Measurements from ENCODE around the gene ZNF503.

Gene ZNF503, protein sequence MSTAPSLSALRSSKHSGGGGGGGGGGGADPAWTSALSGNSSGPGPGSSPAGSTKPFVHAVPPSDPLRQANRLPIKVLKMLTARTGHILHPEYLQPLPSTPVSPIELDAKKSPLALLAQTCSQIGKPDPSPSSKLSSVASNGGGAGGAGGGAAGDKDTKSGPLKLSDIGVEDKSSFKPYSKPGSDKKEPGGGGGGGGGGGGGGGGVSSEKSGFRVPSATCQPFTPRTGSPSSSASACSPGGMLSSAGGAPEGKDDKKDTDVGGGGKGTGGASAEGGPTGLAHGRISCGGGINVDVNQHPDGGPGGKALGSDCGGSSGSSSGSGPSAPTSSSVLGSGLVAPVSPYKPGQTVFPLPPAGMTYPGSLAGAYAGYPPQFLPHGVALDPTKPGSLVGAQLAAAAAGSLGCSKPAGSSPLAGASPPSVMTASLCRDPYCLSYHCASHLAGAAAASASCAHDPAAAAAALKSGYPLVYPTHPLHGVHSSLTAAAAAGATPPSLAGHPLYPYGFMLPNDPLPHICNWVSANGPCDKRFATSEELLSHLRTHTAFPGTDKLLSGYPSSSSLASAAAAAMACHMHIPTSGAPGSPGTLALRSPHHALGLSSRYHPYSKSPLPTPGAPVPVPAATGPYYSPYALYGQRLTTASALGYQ

DNA sequence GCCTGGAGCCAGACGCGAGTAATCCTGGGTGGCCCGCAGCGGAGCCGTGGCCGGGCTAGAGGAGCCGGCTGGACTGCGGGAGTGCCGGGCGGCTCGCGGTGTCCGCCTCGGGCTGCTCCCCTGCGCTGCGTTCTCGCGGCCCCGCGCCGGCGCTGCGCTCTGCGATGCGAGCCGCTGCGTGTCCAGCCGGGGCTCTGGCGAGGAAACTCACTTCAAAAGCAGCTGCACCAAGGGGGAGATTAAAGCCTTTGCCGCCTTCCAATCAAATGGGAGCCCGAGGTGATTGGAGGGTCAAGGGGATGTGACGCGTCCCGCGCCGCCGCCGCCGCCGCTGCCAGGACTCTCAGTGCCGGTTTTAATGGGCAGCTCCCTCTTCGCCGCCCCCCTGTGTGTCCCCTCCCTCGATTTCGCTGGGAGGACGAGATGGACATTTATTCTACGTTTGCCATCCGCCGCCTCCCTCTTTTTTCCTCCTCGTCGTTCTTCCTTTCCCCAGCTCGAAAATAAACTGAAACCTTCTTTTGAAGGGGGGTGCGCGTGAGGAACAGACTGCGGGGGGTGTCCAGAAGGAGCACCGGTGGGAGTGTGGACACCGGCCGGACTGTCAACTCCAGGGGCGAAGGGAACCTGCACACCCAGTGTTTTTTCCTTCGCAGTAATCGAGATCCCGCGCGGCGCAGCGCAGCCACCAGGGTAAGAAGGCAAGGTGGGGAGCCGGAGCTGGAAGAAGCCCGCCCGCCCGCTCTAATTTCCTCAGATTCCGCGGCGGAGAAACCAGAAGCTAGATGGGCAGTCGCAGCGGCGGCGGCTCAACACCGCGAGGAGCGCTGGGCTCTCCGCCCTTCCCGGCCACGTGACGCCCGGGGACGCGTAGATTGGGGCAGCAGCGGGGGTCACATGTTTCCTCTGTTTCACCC, at the start of gene ZNF503:
ZNF503 (minus strand) TSS at position 196 of the 917 bp plus-strand sequence. CDS start 345 bp downstream, outside the sequence.
- DNase-seq (ENCODE audit: low read depth in 2 of 2), result no peak

DNA sequence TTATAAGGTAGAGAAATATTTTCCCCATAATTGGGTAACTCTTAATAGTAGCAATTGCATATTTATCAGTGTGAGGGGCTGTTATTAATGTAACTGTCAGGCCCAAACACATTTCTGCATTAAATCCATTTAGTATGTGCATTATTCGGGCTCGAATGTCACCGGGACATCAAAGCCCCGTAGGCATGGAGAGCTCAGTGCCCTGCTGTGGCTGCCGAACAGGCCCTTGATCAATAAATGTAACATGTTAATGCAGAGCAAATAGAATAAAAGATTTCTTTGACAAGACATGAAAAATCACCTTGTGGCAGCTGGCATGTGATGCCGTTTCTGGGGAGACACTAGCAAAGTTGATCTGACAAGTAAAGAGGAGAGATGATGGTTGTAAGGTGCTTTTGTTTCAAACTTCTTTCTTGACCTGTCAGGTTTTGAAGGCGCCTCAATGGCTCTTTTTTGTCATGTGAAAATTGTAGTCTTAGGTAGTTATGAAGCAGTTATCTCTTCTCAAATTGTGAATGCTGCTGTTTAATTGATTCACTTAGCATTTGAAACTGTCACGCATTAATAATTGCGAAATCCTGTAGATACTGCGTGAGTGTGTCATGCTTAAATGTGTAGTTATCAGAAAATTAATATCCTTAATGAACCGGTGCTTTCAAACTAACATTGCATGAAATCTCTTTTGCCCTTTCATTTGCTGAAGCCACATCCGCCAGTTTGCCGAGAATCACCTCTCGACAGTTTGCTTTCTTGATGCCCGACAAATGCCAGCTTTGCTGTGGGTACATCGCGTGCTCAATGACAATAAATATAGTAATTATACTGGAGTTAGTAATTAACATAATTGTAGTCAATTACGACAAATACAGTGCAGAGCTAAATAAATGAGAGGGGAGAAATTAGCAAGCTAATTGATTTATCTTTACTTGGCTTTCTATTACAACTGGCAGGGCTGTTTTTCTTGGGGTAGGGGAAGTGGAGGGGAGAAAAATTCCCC, 49.4 kb upstream of the ZNF503 start:
- no peak for DNase-seq (ENCODE audit: low read depth in 2 of 2)

DNA sequence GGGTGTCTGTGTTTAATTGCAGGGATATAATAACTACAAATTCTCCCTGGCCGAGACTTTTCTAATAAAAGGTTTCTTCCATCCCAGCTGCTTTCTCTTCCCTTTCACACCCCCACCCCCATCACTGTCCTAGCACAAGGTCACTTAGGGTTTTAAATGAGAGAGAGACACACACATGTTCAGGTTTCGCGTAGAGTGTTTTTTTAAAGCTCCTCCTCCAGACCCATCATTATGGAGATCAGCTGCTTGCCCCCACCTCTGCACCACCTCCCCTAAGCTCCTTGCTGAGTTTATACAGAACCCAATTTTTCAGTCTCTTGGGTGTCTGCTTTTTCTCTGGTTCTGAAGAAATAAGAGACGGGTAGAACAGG, 48.5 kb upstream of the ZNF503 start:
- no peak for DNase-seq (ENCODE audit: low read depth in 2 of 2)

DNA sequence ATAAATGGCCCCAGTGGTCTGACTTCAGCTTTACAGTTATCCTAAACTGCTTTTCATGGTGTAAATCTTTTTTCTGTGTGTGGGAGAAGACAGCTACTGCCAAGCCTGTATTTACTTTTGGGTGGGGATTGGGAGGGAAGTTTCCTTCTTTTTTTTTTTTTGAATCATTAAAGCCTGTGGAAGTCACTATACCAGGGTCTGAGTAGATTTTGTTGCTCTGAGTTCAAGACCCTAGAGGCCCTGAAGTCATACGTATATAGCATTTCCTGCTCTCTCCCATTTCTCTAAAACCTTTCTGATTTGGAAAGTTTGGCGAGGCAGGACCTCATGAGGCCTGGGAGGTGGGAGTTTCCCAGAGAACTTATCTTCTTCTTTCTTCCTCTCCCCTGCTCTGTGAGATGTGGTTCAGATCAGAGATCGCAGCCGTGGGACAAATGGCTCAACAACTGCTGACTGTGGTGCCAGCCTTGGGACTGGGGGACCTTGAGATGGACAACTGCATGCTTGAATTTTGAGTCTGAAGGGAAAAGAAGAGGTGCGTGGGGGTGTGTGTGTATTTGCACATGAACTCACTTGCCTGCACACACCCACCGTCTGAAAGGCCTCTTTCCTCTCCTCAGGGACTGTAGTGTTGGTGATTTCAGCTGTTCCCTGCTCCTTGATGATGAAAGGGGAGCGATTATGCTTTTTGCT, 48.0 kb upstream of the ZNF503 start:
- DNase-seq (ENCODE audit: low read depth in 2 of 2), result no peak

DNA sequence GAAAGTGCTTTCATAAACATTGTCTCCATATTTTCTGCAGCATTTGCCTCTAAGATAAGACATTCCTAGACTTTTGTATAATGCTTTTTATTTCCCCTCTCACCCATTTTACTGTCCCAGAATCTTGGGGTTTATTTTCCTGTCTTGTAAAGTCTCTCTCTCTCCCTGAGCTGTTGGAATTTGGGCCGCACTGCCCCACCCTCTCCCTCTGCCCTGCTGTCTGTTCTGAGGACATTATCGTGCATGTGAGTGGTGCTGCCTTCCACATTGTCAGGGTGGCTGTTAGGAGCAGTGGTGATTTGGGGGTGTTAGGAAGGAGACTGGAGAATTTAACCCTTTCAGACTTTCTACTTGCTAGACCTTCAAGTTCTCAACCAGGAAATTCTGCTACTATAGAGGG, 46.6 kb upstream of the ZNF503 start:
- DNase-seq (ENCODE audit: low read depth in 2 of 2), result no peak

DNA sequence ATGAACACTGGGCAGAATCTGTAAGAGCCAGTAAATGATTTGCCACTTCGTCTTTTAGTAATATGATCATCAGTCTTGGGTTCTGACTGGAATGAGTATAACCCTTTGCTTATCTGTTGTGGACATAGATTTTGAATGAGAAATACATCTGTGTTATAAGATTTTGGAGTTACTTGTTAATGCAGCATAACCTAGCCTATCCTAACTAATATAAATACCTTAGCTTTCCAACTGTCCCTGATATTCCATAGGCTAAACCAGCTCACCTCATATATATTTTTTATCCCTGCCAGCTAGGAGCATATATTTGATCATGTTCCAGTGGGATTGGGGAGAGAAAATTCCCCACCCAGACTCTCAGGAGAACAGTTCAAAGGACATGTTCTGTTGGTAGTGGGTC, 44.9 kb upstream of the ZNF503 start:
- DNase-seq (ENCODE audit: low read depth in 2 of 2), result no peak

DNA sequence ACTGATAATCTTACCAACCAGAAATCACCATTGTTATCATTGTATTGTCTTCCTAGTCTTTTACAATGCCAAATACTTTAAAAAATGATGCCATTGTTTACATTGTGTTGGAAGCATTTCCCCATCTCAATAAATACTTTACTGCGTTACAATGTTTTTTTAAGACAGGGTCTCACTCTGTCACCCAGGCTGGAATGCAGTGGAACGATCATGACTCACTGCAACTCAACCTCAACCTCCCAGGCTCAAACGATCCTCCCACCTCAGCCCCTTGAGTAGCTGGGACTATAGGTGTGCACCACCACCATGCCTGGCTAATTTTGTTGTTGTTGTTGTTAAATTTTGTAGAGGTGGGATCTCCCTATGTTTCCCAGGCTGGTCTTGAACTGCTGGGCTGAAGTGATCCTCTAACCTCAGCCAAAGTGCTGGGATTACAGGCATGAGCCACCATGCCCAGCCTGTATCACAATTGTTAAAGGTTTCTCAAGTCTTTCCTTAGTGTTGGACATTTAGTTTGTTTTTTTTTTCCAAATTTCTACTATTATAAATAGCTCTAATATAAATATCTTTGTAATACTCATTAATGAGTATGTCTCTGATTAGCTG, 43.3 kb upstream of the ZNF503 start:
- no peak for DNase-seq (ENCODE audit: low read depth in 2 of 2)

DNA sequence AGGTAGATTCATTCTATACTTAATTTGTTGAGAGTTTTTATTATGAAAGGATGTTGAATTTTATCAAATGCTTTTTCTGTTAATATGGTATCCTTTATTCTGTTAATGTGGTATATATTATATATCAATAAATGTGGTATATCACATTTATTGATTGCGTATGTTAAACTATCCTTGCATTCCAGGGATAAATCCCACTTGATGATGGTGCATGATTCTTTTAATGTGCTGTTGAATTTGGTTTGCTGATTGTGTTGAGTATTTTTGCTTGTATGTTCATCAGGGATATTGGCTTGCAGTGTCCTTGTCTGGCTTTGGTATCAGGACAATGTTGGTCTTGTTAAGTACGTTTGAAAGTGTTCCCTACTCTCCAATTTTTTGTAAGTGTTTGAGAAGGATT, 41.8 kb upstream of the ZNF503 start:
- no peak for DNase-seq (ENCODE audit: low read depth in 2 of 2)

DNA sequence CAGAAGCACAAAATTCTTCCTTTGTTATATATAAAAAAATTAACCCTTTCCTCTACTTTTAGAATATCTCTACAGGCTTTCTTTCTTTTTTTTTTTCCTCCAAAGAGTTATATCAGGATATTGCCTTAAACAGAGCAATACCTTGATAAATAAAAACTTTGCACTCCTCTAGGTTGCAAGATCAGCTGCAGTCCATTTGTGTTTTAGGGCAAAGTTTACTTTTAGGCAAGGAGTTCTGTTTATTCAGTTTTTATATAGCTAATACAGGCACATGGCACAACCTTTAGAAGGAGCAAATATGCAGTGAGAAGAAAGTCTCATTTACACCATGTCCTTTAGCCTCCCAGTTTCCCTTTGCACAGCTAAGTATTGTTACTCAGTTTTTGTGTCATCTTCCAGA, 40.1 kb upstream of the ZNF503 start:
- DNase-seq (ENCODE audit: low read depth in 2 of 2), result no peak

DNA sequence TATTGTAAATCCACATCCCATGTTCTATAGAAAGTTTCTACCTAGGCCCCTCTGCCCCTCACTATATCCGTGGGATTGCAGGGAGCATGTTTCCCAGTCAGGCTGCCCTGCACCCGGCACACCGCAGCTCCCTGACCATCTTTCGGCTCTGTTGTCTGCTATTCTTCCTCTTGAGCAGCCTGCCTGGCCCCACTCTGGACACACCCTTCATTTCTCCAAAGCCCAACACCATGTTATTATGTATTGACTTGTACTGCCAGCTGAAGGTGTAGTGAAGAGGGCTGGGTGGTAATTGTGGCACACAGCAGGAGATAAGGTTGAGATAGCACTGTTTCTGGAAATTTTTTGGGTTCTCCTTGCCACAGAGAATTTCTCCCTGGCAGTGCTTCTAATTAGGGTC, 39.6 kb upstream of the ZNF503 start:
- DNase-seq (ENCODE audit: low read depth in 2 of 2), result no peak

DNA sequence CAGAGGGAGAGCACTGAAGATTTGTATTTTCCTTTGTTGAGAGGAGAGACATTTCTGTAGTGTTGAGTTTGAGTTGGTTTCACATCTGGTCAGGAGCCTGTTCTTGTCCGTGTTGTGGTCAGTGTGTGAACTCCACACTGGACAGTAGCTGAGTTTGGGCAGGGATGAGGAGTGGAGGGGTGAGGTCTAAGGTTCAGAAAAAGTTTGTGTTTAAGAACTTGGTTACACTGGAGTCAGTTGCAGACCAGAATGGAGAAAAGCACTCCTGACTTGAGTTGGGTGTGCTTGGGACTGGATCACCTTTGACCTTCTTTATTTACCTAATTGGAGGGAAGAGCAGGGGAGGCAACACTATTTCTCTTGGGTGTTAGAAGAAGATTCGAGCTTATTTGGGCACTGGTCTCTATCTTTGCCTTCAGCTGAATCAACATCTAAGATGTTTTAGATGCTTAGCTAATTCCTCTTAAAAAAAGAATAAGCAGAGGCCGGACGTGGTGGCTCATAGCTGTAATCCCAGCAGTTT, 38.8 kb upstream of the ZNF503 start:
- no peak for DNase-seq (ENCODE audit: low read depth in 2 of 2)

DNA sequence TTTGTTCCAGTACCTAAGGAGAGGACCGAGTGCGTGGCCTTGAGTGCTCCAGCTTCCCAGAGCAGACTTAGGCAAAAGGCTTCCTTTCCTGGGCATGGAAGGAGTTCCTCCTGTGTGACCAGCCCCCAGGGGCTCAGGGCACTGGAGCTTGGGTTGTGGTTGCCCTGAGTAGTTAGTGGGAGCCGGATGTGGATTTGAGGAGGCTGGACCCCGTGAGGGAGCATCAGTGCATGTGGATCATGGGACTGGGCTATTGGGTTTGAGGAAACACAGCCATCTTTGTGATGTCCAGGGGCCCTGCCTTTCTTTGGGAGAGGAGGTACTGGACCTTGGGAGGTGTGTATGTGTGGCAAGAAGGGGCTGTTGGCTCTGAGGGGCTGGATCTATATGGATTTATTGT, 38.2 kb upstream of the ZNF503 start:
- no peak for DNase-seq (ENCODE audit: low read depth in 2 of 2)

DNA sequence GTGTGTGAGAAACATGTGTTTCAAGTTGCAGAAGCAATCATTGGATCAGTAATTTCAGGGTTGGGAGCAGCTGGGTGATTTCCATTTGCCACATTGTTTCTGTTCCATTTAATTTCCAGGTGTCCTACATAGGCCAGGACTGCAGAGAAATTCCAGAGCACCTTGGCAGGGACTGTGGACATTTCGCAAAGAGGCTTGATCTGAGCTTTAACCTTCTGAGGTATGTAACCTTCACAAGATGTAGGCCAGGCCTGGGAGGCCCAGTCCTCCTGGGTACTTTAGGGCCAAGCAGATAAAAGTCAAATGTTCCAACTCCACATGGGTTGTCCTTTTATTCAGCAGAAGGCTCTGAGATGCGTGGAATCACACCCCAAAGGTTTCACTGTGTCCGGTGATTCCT, 36.7 kb upstream of the ZNF503 start:
- no peak for DNase-seq (ENCODE audit: low read depth in 2 of 2)

DNA sequence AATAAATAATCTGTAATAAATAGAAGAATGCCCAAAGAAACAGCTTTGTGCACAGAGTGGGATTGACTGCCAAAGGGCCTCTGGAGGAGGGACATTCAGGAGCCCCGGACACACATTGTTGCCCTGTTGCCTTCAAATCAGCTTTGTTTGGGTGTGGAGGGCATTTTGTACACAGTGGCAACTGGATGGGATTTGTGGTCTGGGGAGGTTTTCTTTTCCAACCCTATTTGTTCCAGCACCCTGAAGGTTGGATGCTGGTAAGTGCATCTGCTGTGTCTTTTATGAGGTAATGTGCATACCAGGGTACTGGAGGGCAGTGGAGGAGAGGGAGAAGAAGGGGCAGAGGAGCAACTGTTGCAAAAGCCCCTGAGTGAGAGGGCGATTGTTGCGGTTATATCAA, 36.1 kb upstream of the ZNF503 start:
- DNase-seq (ENCODE audit: low read depth in 2 of 2), result no peak

DNA sequence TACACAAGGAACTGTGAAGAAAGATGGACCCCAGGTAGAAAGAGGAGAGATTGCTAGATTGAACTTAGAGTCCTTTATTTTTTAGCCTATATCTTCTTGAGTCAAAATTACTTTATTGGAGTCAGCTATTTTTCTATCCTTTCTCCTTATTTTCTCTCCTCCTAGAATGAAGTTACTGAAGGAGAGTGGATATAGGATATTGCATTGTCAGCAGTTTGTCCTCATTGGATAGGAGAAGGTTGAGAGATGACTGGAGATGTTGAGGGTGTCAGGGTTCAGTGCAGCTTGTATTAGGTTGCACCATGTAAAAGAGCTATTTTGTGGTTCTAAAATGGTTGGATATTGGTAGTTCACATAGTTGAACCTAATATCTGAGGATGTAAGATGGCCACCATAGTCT, 35.3 kb upstream of the ZNF503 start:
- DNase-seq (ENCODE audit: low read depth in 2 of 2), result no peak

DNA sequence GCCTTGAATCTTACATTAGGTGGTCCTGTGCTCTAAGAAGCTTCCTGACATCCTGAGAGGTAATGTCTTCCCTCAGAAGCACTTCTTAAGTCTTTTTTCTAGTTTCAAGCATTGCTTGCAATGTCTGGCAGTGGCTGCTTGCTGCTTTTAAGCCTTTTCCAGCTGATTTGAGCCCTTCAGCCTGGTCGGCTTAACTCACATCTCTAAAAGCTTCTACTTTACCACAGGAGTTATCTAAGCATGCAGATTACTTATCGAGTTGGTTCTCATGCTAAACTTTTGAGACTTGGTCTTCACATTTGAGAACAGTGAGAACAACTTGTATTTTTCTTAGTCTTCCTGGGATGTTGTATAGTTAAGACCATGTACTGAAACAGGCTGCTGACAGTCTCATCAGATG, 33.7 kb upstream of the ZNF503 start:
- DNase-seq (ENCODE audit: low read depth in 2 of 2), result no peak

DNA sequence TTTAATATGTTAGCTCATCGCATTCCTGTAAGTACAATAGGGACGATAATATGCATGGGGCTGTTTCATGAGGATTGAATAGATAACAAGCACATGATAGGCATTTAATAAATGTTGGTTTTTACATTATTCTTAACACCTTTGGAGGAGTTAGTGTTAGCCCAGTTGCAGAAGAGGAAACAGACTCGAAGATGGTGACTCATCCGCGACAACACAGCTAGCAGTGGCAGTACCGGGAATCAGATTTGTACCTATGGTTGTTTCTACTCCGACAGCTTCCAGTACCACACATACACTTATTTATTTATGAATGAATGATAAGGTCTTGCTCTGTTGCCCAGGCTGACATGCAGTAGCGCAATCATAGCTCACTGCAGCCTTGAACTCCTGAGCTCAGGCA, 32.7 kb upstream of the ZNF503 start:
- DNase-seq (ENCODE audit: low read depth in 2 of 2), result no peak

DNA sequence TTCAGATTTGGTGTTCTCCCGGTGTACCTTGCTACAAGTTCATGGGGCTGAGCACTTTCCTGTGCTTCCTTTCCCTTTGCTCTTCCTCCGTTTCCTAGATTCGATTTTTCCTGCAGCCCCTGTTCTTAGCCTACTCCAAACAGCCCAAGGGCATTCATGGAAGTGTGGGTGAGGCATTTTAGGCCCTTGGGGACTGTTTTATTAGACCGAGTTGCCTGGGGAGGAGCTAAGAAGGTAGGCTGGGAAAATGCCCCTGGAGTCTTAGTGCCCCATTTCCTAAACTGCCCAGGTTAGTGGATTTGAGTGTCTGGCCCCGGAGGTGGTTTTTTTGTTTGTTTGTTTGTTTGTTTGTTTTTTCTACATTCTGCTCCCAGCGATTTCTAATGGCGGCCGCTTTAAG, 31.7 kb upstream of the ZNF503 start:
- DNase-seq (ENCODE audit: low read depth in 2 of 2), result no peak

DNA sequence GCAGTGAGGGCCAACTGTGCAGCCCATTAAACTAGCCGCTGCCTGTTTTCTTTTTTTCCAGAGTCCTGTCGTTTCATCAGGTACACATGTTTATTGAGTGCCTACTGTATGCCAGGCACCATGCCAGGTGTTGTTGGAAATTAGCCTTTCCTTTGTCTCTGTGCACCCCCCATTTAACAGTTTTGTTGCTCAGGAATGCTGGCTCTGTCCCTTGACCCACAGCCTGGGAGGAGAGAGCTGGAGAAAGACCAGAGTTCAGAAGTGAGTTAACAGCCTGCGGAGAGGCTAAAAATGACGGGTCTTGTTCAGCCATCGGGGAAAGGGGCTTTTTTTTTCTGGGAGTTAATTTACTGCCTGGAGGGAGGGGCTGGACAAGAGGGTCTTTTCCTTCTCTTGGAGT, 31.2 kb upstream of the ZNF503 start:
- no peak for DNase-seq (ENCODE audit: low read depth in 2 of 2)

DNA sequence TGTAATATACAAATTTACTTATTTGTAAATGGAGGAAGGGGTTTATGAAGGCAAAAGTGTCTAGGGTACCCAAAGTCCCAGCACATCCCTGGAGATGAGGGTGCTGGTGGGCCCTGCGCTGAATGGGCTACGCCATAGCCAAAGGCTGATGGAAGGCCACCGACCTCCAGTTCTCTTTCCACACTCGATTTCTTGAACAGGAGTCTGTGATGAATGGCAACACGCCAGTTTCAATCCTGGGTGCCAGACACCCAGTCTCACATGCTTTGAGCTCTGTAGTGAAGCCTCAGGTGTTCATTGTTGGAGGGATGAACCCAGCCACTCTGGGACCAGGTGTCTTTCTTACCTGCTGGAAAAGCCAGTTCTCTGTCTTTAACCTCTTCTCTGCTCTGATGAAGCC, 30.6 kb upstream of the ZNF503 start:
- no peak for DNase-seq (ENCODE audit: low read depth in 2 of 2)
